Anterior cingulate cortex (tissue), 58 donors: Measurements from ENCODE around the gene C18orf32.

Experiments used
- DNase-seq, 58 donors: peaks; one replicate each; lab custom pipeline; 2025; lab: John Stamatoyannopoulos, UW

C18orf32 gene

GRCh38 chr18:49431165-49431962 is 55.7 kb downstream of the C18orf32 start:
- no peak for DNase-seq
